ENCODE measurements around the gene NPAS3.
A peak's percentile ranks its signal among the peaks of the same experiment; 100 is the strongest.

The NPAS3 gene

GRCh38 chr14:32938719-32939253, at the start of gene NPAS3:
TSS of gene NPAS3 (plus strand) at chr14:32938879.
- DNase-seq: no peak

GRCh38 chr14:32896979-32897697, 41.5 kb upstream of the NPAS3 start:
- no peak for DNase-seq

DNA sequence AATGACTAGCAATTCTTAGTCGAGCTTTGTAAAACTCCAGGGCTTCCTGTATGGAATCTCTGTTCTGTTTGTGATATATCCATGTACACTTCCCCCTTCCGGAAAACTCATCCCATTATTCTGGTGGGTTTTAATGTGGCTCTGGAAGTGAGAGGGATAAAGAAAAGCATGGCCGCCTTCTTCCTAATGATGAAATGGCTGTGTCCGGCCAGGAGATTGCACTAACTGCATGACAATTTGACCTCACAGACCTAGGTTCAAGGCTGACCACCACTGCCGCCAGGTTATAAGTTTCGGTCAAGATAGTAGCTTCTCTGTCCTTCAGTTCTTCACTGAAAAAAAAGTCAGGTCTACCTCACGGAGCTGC, 41.0 kb upstream of the NPAS3 start:
- DNase-seq: no peak

GRCh38 chr14:32898876-32899275, 39.8 kb upstream of the NPAS3 start:
- DNase-seq: no peak

DNA sequence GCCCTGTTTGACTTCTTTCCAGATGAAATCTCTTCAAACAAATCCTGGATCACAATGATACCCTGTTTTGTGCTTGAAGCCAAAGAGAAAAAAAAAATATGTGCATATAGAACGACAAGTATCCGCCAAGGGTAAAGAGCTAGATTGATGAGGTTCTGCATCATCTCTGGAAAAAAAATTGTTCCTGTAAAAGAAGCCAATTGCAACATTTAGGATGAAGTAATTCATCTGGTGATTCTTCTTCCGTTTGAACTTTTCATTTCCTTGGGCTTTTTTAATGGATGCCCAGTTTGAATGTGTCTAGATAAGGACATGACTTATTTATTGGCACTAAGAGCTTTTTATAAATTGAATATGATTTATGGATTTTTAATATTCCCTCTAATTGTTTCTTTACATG, 38.1 kb upstream of the NPAS3 start:
- no peak for DNase-seq

GRCh38 chr14:32905013-32905412, 33.7 kb upstream of the NPAS3 start:
- DNase-seq: no peak

DNA sequence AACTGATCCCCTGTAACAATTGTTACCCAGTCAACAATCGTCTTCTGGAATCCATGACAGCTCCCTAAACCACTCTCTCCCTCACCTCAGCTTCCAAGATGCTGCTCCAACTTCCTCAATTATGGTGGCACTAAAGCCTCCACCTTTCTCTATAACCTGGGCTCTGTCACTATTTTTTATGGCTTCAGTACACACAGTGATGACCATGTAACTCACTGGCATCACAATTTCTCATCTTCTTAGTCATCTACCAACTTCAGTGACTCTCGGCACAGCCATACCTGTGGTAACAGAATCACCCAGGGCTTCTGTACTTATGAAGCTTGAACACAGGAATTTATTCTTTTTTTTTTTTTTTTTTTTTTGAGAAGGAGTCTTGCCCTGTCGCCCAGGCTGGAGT, 32.0 kb upstream of the NPAS3 start:
- no peak for DNase-seq

DNA sequence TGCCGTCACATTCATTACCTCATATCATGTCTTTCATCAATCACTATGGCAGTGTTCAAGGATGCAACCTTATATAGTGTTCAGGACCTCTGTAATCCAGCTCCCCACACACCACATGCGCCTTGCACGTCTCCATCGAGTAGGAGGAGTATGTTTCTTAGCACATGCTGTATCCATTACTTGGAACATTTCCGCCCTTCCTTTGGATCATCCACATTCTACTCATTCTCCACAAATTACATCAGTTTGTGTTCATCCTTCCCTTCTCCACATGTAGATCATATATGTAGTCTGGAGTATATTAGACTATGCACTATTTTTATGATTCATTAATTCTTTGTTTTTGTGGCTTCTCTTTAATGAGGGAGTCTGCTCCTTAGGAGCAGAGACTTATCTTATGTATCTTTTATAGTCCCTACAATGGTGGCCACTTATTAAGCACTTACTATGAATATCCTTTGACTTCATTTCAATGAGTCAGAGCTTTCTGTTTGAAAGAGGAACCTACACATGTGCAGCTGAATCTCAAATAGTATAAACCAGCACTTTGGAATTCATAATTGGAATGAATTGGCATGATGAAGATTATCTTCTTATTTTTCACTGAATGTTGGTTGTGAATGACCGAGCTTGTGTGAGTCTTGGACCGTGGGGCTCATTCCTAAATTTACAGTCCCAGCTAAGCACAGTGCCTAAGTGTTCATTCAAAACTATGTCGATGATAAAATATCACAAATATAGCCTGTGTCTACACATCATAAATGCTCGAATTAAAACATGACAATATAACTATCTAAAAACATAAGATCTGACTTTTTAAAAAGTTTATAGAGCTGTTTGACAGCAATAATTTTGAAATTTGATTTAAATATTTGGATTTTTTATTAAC, 30.2 kb upstream of the NPAS3 start:
- no peak for DNase-seq

DNA sequence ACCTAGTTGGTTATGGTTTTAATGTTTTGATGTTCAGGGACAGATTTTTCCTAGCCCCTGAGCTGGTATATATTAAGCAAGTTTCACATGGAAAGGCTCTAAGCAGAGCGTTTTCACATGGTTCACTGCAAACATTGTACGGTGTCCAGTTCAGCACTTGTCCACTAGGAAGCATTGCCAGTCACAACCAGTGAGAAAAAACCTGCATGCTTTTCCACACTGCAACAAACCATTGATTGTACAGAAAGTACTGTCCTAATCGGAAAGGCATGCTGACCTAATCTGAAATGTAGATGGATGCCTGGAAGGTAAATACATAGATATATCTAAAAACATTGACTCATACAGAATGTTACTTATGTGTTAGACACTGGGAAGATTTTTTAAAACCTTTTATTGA, 25.0 kb upstream of the NPAS3 start:
- DNase-seq: no peak

DNA sequence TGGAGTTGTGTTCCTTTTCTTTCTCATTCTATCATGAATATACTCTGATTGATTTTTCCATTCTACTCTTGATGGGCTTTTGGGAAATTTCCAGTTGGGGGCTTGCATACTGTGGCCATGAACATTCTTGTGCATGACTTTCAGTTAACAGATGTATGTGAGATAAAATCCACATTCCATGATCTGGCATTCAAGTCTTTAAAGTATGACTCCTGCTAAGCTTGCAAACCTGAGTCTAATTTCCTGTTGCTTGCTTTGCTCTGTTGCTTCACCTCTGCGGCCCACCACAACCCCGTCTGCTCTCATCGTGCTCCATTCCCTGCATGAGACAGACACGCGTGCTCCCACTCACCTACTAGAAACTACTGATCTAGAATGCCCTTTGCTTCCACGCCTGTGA, 24.3 kb upstream of the NPAS3 start:
- DNase-seq: no peak

GRCh38 chr14:32920696-32921276, 17.9 kb upstream of the NPAS3 start:
- no peak for DNase-seq

- no peak for DNase-seq
Measured at GRCh38 chr14:32925439-32925838, 13.2 kb upstream of the NPAS3 start.

DNA sequence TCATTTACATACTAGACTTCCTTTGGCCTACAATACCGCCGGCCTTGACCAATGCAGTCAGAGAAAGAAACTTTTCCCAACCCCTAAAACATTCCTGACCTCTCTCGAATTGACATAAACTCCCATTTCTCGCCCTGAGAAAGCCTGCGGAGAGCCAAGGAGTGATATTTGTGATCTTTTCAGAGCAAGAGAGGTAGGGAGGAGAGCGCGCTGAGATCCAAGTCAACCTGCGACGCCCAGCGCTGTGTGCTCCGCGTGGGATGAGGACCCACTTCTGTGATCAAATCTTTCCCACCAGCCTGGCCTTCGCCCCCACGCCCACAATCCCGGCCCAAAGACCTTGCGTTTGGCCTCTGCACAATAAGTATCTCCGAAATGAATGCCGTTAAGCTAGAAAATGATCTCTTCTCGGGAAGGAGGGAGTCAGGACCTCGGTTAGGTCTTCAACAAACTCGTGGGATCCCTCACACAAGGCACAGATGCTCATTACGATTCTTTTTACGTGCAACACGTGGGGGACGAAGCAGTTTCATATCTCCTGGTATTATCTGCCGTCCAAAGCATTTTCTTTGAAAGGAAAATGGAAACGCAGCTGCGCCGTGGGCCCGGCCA, 6.3 kb upstream of the NPAS3 start:
- no peak for DNase-seq

DNA sequence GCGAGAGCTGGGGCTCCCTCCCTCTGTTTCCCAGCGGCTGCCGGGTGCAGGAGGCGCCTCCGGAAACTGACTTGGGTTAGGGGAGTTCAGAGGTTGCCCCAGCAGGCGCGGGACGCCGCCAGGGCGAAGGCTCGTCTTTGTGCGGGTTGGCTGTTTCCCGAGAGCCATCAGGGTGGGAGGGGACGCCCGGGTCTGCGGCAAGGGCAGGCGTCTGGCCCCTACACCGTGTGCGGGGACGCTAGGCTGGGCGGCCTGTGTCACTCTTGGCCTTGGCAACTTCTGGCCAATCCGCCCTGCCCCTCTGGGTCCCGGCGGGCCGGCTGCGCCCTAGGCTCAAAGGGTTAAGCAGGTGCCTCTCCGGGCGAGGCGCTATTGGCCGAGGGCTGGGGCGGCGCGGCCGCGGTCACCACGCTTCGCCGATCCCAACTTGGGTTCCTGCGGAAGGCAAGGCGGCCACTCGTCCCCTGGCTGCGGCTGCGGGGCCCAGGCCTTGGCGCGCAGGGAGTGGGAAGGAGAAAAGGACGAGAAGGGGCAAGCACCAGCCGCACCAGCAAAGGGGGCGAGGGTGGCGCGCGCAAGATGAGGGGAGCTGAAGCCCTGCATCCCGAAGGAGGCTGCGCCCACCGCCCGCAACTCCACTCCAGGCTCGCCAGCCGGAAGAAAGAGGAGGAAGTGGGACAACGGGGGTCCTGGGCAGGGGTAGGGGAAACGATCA, 5.6 kb upstream of the NPAS3 start:
- no peak for DNase-seq

GRCh38 chr14:32933629-32934072, 5.0 kb upstream of the NPAS3 start:
- no peak for DNase-seq

- DNase-seq: peak; percentile 29
Measured at GRCh38 chr14:32934073-32934880, 4.4 kb upstream of the NPAS3 start.

DNA sequence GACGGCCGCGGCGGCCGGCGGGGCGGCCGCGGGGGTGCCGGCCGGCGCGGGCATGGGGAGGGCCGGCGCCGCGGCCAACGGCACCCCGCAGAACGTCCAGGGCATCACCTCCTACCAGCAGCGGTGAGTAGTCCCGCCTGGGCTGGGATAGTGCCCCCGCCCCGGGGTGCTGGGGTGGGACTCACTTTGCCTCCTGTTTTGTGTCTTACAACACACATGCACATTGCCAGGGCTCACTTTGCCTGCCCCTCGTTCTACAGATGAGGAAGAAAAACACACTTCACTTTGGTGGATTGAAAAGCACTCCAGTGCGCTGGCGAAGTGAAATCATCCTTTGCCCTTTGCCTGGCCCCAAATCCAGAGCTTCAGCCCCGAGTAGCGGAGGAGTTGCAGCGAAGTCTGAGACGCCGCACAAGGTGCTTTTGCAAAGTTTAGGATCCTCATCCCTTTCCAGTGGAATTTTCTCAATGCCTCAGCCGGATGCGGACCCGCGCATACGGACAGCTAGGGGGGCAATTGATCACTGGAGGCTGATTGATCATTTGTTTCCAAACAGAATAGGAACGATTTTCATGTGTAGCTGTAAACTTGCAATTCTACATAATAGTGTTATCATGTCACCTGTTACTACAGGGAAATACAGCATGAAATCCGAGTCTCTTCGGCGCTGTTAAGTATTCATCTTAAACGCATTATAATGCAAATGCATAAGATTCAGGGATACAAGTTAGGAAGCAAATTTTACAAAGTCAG, 3.6 kb upstream of the NPAS3 start:
- no peak for DNase-seq

DNA sequence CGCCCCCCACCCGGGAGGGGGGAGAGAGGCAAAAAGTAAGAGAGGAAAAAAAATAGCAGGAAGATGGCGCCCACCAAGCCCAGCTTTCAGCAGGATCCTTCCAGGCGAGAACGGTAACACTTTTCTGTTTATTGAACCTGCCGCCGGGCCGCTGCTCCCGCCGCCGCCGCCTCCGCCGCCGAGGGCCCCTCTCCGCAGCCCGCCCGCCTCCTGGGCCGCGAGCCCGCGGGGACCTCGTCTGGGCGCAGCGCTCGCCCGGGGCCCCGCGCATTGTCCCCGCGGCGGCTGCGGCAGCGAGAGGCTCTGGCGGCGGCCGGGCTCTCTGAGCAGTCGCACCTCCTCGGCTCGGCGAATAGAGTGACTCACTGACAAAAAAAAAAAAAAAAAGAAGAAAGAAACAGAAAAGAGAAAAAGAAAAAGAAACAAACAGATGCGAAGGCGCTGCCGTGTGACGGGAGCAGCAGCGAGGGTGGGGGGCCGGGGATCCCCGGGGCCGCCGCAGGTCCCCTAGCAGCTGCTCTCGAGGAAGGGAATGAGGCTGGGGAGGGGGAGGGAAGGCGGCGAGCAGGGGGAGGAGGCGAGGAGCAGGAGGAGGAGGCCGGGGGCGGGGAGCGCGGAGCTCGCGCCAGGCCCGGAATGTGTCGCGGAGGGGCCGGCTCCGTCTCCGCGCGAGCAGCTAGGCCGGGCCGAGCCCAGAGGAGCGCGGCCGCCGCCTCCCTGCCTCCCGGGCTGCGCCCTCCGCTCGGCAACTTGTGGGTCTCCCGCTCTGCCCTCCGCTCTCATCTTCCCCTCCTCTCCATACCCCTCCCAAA, 781 bp downstream of the NPAS3 start:
- DNase-seq: peak; percentile 40

DNA sequence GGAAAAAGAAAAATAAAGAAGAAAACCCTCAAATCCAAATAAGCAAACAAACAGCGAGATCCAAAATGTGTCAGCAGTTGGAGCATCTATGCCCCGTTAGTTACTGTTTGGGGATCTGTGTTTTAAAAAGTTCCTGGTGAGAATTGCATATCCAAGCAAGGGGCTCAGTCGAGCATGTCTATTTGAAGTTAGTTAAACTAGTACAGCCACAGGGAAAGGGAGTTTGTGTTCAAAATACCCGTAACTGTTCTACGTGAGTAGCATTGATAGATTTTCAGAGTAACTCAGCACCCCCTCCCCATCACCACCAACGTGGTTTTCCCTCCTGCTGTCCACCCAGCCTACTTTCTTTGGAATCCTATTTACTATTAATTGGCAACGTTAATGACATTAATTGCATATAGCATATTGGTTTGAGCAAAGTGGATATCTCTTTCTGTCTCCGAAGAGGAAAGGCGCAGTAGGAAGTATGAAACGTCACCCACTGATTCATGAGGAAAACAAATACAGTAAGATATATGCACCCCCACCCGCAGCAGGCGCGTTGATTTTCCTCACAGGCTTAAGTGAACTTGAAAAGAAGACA, 1.5 kb downstream of the NPAS3 start:
- no peak for DNase-seq

All from NCI-H524 treated with DMSO at 0.1 percent for 48 hours (cell line).